DOHH2 (cell line): Measurements from ENCODE around the gene E2F4.

Source experiments
- H3F3A ChIP-seq: fragments of 200-600 bp; sonication (generic), shearing (Covaris generic); 2 replicates; pipeline ENCODE4 v1.6.0; 2016; ENCODE audit warnings: antibody characterized with exemption, mild to moderate bottlenecking; ENCODE audit not compliant: control insufficient read depth, insufficient read depth
- H3K27ac ChIP-seq: fragments of 200-600 bp; sonication (generic); 2 replicates; pipeline ENCODE4 v1.5.1; 2014; ENCODE audit warnings: low read depth, mild to moderate bottlenecking, low read length, moderate library complexity
- H3K27me3 ChIP-seq: fragments of 200-600 bp; sonication (generic); 2 replicates; pipeline ENCODE4 v1.6.1; 2014; ENCODE audit warnings: mild to moderate bottlenecking, low read length, mixed read lengths; ENCODE audit not compliant: control insufficient read depth
- H3K36me3 ChIP-seq: fragments of 200-600 bp; sonication (generic); 2 replicates; pipeline ENCODE4 v1.6.1; 2014; ENCODE audit warnings: mild to moderate bottlenecking, low read length, moderate library complexity, mixed read lengths; ENCODE audit not compliant: control insufficient read depth
- H3K4me1 ChIP-seq: fragments of 200-600 bp; sonication (generic); 2 replicates; pipeline ENCODE4 v1.6.1; 2014; ENCODE audit warnings: mild to moderate bottlenecking, low read length, mixed read lengths; ENCODE audit not compliant: control insufficient read depth
- H3K4me2 ChIP-seq: fragments of 200-600 bp; sonication (generic); 2 replicates; pipeline ENCODE4 v1.6.0; 2014; ENCODE audit warnings: mild to moderate bottlenecking, low read length, moderate library complexity
- H3K4me3 ChIP-seq: fragments of 200-600 bp; sonication (generic); 2 replicates; pipeline ENCODE4 v1.5.1; 2014; ENCODE audit warnings: mild to moderate bottlenecking, low read length, mixed read lengths
- H3K79me2 ChIP-seq: fragments of 200-600 bp; sonication (generic); 2 replicates; pipeline ENCODE4 v1.6.1; 2014; ENCODE audit warnings: mild to moderate bottlenecking, low read length, mixed read lengths; ENCODE audit not compliant: control insufficient read depth
- H3K9me2 ChIP-seq: fragments of 200-600 bp; sonication (generic); replicated peaks from 2 replicates; pipeline ENCODE4 v1.6.1; 2014; ENCODE audit warnings: mild to moderate bottlenecking, low read length, mixed read lengths; ENCODE audit not compliant: control insufficient read depth
- H3K9me3 ChIP-seq: fragments of 200-600 bp; sonication (generic); 2 replicates; pipeline ENCODE4 v1.6.1; 2014; ENCODE audit warnings: antibody characterized with exemption, low read length, mixed read lengths; ENCODE audit not compliant: control insufficient read depth, insufficient read depth
- H4K20me1 ChIP-seq: fragments of 200-600 bp; sonication (generic); 2 replicates; pipeline ENCODE4 v1.6.0; 2014; ENCODE audit warnings: low read depth, mild to moderate bottlenecking, antibody characterized with exemption, low read length, moderate library complexity; ENCODE audit not compliant: control insufficient read depth, insufficient read depth
- CTCF ChIP-seq: fragments of 200-600 bp; sonication (generic); IDR thresholded peaks from one replicate; pipeline ENCODE4 v1.5.1; 2014; ENCODE audit warnings: antibody characterized with exemption, mild to moderate bottlenecking, low read depth, low read length; ENCODE audit not compliant: poor library complexity, severe bottlenecking
- EZH2phosphoT487 ChIP-seq: fragments of 200-600 bp; sonication (generic); IDR thresholded peaks from 2 replicates; pipeline ENCODE4 v1.6.1; 2017; ENCODE audit warnings: borderline replicate concordance, mild to moderate bottlenecking, antibody characterized with exemption, low read length, moderate library complexity, mixed read lengths

The E2F4 gene

GRCh38 chr16:67186550-67186950 is 5.4 kb upstream of the E2F4 start:
- Histone ChIP-seq H3K27ac (no peak overlapping the region), H3K4me3 (no peak overlapping the region), H3K27me3 (peaks cover 24% of the 10 kb centered on the region), H3K4me1 (peaks cover 32% of the 10 kb centered on the region), H3K9me3 (no peaks in the 10 kb centered on the region), H4K20me1 (peaks cover 3% of the 10 kb centered on the region; the same call in 1 of the 2 replicates), H3K4me2 (no peak overlapping the region), H3K9me2 (no peaks in the 10 kb centered on the region), H3K36me3 (no peaks in the 10 kb centered on the region), H3K79me2 (0 out of 2 replicates have a peak, but pooled peaks cover 8% of the 10 kb centered on the region), H3F3A (no peaks in the 10 kb centered on the region)
- TF ChIP-seq EZH2phosphoT487 (no peak), CTCF (no peak)

- H3K4me3 ChIP-seq: no peak overlapping the region
- no peak overlapping the region for H3K27ac ChIP-seq
- H4K20me1 ChIP-seq: peaks cover 3% of the 10 kb centered on the region; the same call in 1 of the 2 replicates
- H3F3A ChIP-seq: no peaks in the 10 kb centered on the region
- H3K4me2 ChIP-seq: no peak overlapping the region
- H3K4me1 ChIP-seq: peaks cover 33% of the 10 kb centered on the region
- no peaks in the 10 kb centered on the region for H3K9me2 ChIP-seq
- peaks cover 14% of the 10 kb centered on the region for H3K79me2 ChIP-seq
- H3K9me3 ChIP-seq: no peaks in the 10 kb centered on the region
- TF ChIP-seq CTCF (no peak), EZH2phosphoT487 (no peak)
- peaks cover 2% of the 10 kb centered on the region for H3K36me3 ChIP-seq
- H3K27me3 ChIP-seq: peaks cover 24% of the 10 kb centered on the region
Observed at GRCh38 chr16:67187175-67187890, 4.6 kb upstream of the E2F4 start.

- Histone ChIP-seq H3K4me1 (peaks cover 27% of the 10 kb centered on the region), H3K4me3 (no peak overlapping the region), H3F3A (no peaks in the 10 kb centered on the region), H3K27me3 (peaks cover 24% of the 10 kb centered on the region), H3K36me3 (peaks cover 12% of the 10 kb centered on the region), H3K27ac (no peak overlapping the region), H3K4me2 (no peak overlapping the region), H4K20me1 (no peaks in the 10 kb centered on the region; the same call in 1 of the 2 replicates), H3K9me3 (no peaks in the 10 kb centered on the region), H3K9me2 (no peaks in the 10 kb centered on the region), H3K79me2 (peaks cover 17% of the 10 kb centered on the region)
- TF ChIP-seq EZH2phosphoT487 (no peak), CTCF (no peak)
Observed at GRCh38 chr16:67188323-67188722, 3.6 kb upstream of the E2F4 start.
